ENCODE results near the gene PLD4.

The PLD4 gene

DNA sequence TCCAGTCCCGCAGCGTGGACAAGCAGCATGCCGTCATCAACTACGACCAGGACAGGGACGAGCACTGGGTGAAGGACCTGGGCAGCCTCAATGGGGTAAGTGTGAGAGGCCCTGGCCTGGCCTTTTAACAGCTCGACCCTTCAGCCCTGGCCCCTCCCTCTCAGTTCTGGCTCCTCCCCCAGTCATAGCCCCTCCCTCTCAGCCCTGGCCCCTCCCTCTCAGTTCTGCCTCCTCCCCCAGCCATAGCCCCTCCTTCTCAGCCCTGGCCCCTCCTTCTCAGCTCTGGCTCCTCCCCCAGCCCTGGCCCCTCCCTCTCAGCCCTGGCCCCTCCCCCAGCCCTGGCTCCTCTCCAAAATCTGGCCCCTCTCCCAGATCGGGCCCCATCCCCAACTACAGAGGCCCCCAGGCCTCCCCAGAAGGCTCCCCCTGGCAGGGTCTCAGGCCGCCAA, 48.4 kb upstream of the PLD4 start:
- Histone ChIP-seq H3K4me1 (ENCODE audit: control insufficient read depth, low read length) (peaks cover 4% of the 10 kb centered on the region), H3K9me3 (ENCODE audit: control insufficient read depth, insufficient read depth, low read length) (no peaks in the 10 kb centered on the region), H3K4me2 (ENCODE audit: low read length) (no peak overlapping the region), H3K9me2 (replicated peaks; ENCODE audit: control insufficient read depth, low read length) (no peaks in the 10 kb centered on the region), H3K27me3 (ENCODE audit: control insufficient read depth, low read length) (no peaks in the 10 kb centered on the region), H3K4me3 (ENCODE audit: low read length) (no peak overlapping the region), H3K36me3 (ENCODE audit: control insufficient read depth, low read length) (no peaks in the 10 kb centered on the region), H4K20me1 (ENCODE audit: control insufficient read depth, insufficient read depth, low read depth, low read length) (no peaks in the 10 kb centered on the region), H3K79me2 (ENCODE audit: control insufficient read depth, low read length) (no peaks in the 10 kb centered on the region), H3F3A (ENCODE audit: control insufficient read depth, insufficient read depth) (no peaks in the 10 kb centered on the region), H3K27ac (ENCODE audit: low read depth, low read length) (no peak overlapping the region)
- TF ChIP-seq EZH2phosphoT487 (IDR thresholded peaks at IDR 0.05; ENCODE audit: borderline replicate concordance, low read length): no peak
- TF ChIP-seq, protein P1, sequence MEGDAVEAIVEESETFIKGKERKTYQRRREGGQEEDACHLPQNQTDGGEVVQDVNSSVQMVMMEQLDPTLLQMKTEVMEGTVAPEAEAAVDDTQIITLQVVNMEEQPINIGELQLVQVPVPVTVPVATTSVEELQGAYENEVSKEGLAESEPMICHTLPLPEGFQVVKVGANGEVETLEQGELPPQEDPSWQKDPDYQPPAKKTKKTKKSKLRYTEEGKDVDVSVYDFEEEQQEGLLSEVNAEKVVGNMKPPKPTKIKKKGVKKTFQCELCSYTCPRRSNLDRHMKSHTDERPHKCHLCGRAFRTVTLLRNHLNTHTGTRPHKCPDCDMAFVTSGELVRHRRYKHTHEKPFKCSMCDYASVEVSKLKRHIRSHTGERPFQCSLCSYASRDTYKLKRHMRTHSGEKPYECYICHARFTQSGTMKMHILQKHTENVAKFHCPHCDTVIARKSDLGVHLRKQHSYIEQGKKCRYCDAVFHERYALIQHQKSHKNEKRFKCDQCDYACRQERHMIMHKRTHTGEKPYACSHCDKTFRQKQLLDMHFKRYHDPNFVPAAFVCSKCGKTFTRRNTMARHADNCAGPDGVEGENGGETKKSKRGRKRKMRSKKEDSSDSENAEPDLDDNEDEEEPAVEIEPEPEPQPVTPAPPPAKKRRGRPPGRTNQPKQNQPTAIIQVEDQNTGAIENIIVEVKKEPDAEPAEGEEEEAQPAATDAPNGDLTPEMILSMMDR (IDR thresholded peaks at IDR 0.05; ENCODE audit: low read depth, low read length, poor library complexity, severe bottlenecking): no peak

DNA sequence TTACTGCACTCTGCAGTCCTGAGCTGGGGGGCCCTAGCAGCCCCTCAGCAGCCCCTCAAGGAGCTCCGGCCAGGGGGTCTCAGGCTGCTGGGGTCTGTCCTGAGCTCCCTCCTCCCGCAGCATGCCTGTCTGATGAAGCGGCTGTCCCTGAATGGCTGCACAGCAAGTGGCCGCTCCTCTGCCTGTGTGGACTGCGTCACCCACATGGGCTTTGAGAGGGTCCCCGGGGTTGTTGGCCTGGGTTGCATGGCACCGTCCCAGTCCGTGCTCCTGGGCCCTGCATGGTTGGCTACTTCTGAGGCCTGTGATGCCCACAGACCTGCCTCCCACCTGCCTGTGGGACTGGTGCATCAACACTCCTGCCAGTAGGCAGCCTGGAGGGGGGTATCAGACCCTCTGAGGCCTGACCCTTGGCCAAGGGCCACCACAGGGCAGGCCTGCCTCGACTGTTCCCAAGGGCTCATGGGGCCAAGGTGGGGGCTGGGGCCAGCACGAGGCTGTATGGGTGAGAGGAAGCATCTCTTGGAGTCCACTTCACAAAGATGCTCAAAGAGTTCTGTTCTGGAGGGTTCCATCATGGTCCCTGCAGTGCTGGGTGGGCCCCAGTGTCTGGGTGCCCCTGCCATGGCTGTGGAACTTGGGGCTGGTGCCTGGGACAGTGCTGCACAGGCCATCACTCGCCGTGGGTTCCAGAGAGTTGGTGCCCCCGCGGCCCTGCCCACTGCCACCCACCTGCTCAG, 47.4 kb upstream of the PLD4 start:
- H3K27ac ChIP-seq (ENCODE audit: low read depth, low read length): no peak overlapping the region
- no peak overlapping the region for H3K4me3 ChIP-seq (ENCODE audit: low read length)
- no peaks in the 10 kb centered on the region for H3K9me3 ChIP-seq (ENCODE audit: control insufficient read depth, insufficient read depth, low read length)
- peaks cover 4% of the 10 kb centered on the region for H3K4me1 ChIP-seq (ENCODE audit: control insufficient read depth, low read length)
- H3K27me3 ChIP-seq (ENCODE audit: control insufficient read depth, low read length): no peaks in the 10 kb centered on the region
- H3F3A ChIP-seq (ENCODE audit: control insufficient read depth, insufficient read depth): no peaks in the 10 kb centered on the region
- no peaks in the 10 kb centered on the region for H3K36me3 ChIP-seq (ENCODE audit: control insufficient read depth, low read length)
- H4K20me1 ChIP-seq (ENCODE audit: control insufficient read depth, insufficient read depth, low read depth, low read length): no peaks in the 10 kb centered on the region
- H3K4me2 ChIP-seq (ENCODE audit: low read length): no peak overlapping the region
- TF ChIP-seq, protein P1 (IDR thresholded peaks at IDR 0.05; ENCODE audit: low read depth, low read length, poor library complexity, severe bottlenecking): no peak
- no peak for TF ChIP-seq EZH2phosphoT487 (IDR thresholded peaks at IDR 0.05; ENCODE audit: borderline replicate concordance, low read length)
- H3K79me2 ChIP-seq (ENCODE audit: control insufficient read depth, low read length): no peaks in the 10 kb centered on the region
- no peaks in the 10 kb centered on the region for H3K9me2 ChIP-seq (replicated peaks; ENCODE audit: control insufficient read depth, low read length)

DNA sequence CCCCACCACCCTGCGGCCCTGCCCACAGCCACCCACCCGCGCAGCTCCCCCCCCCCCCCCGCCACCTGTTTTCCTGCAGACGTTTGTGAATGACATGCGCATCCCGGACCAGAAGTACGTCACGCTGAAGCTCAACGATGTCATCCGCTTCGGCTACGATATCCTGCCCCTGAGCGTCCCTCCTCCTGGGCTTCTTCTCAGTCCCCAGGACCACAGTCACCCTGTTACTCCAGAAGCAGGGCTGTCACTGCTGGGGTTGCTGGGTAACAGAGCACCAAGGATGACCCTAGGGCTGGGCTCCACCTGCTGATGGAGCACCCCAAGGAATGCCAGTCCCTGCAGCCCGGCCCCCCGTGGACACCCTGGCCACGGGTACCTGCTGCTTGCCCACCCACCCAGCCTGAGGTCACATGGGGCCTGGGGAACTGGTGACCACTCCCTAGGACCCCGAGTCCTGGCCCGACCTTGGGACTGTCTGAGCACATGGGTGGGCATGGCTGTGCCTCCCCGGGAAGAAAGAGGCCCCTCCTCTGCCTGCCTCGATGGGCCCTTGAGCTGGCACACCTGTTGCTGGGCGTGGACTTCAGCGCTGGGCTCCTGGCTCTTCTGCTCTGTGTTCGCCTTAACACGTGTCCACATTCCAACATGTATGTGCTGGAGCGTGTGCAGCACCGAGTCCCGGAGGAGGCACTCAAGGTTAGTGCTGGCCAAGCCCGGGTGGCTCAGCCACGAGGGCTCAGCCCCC, 46.7 kb upstream of the PLD4 start:
- no peak overlapping the region for H3K4me2 ChIP-seq (ENCODE audit: low read length)
- H3K4me1 ChIP-seq (ENCODE audit: control insufficient read depth, low read length): peaks cover 4% of the 10 kb centered on the region
- H3F3A ChIP-seq (ENCODE audit: control insufficient read depth, insufficient read depth): no peaks in the 10 kb centered on the region
- H3K9me3 ChIP-seq (ENCODE audit: control insufficient read depth, insufficient read depth, low read length): no peaks in the 10 kb centered on the region
- no peak overlapping the region for H3K27ac ChIP-seq (ENCODE audit: low read depth, low read length)
- no peaks in the 10 kb centered on the region for H4K20me1 ChIP-seq (ENCODE audit: control insufficient read depth, insufficient read depth, low read depth, low read length)
- H3K9me2 ChIP-seq (replicated peaks; ENCODE audit: control insufficient read depth, low read length): no peaks in the 10 kb centered on the region
- no peaks in the 10 kb centered on the region for H3K27me3 ChIP-seq (ENCODE audit: control insufficient read depth, low read length)
- H3K79me2 ChIP-seq (ENCODE audit: control insufficient read depth, low read length): no peaks in the 10 kb centered on the region
- TF ChIP-seq, protein P1 (IDR thresholded peaks at IDR 0.05; ENCODE audit: low read depth, low read length, poor library complexity, severe bottlenecking): no peak
- H3K36me3 ChIP-seq (ENCODE audit: control insufficient read depth, low read length): no peaks in the 10 kb centered on the region
- no peak overlapping the region for H3K4me3 ChIP-seq (ENCODE audit: low read length)
